K562 (cell line): ENCODE results near the gene SLC23A2. TPM values are rescaled to one million over a fixed set of nuclear protein-coding genes. Genes with fewer than 3 reads are reported as not detected.
"Not testable (repeated sequence)": the region's sequence is repeated elsewhere in the genome, so short reads cannot be mapped to it uniquely, and the experiment has no call there.

Experiments
- ATAC-seq: fragments of 200-7000 bp; cut with Tn5 transposase; 3 replicates; pipeline ENCODE4 v1.9.1; 2020; ENCODE audit warnings: moderate library complexity
- BruUV-seq: library from RNA; stranded (reverse); fragments of 400-500 nt; replicated peaks from 2 replicates; lab custom pipeline; 2021; lab: Mats Ljungman, UMichigan
- CTCF ChIA-PET: fragments of 300-600 bp; formaldehyde crosslinking; extraction: SDS; loops from one replicate; lab custom pipeline; 2021; ENCODE audit warnings: low intra/inter-chr PET ratio; lab: Yijun Ruan, JAX
- POLR2A ChIA-PET: fragments of 300-600, 350-650 bp; sonication (Branson Sonifier 250); formaldehyde crosslinking; extraction: SDS; loops from one replicate; lab custom pipeline; 2021; ENCODE audit warnings: antibody characterized with exemption, inconsistent platforms; lab: Yijun Ruan, JAX
- DNase-seq, 4 experiments: peaks; one replicate each; pipeline versions ENCODE4 v3.0.0 to v3.0.0-alpha.2; 2011 to 2018; ENCODE audit warnings: low spot score in 3 of 4, mixed read lengths in 3 of 4; ENCODE audit errors: extremely low read depth in 1 of 4
- FAIRE-seq: peaks from 2 replicates; lab custom pipeline; 2011; peaks lifted over from hg19 to GRCh38; lab: Jason Lieb, UNC
- H2AFZ ChIP-seq: 2 replicates; pipeline ENCODE4 v1.6.0; 2011; ENCODE audit warnings: low read depth, low read length, control low read depth, inconsistent platforms
- H3K27ac ChIP-seq: fragments of 200-600 bp; 3 replicates; pipeline ENCODE4 v1.8.0; 2011; ENCODE audit warnings: low read depth, mild to moderate bottlenecking, control low read depth, inconsistent platforms, low read length, moderate library complexity, mixed read lengths; ENCODE audit errors: extremely low read depth
- H3K27me3 ChIP-seq, 2 experiments: fragments of 300-600 bp in 1 of 2; 2 replicates in 1 of 2; 3 replicates in 1 of 2; pipeline versions ENCODE4 v1.6.0 to v1.8.0; 2011; ENCODE audit warnings: inconsistent platforms in 2 of 2, low read length in 2 of 2, mild to moderate bottlenecking in 1 of 2, mixed read lengths in 1 of 2, moderate library complexity in 1 of 2; ENCODE audit not compliant: control insufficient read depth in 2 of 2, insufficient read depth in 2 of 2
- H3K36me3 ChIP-seq: fragments of 300-600 bp; 3 replicates; pipeline ENCODE4 v1.8.0; 2011; ENCODE audit warnings: mild to moderate bottlenecking, low read length, inconsistent platforms; ENCODE audit not compliant: control insufficient read depth, insufficient read depth
- H3K4me1 ChIP-seq, 2 experiments: fragments of 200-600 bp in 1 of 2; replicated peaks in 1 of 2; 2 replicates in 1 of 2; 3 replicates in 1 of 2; pipeline versions ENCODE4 v1.5.1 to v1.8.0; 2011; ENCODE audit warnings: inconsistent platforms in 2 of 2, low read length in 2 of 2, mild to moderate bottlenecking in 1 of 2, mixed read lengths in 1 of 2, moderate library complexity in 1 of 2; ENCODE audit not compliant: control insufficient read depth in 2 of 2, insufficient read depth in 2 of 2
- H3K4me2 ChIP-seq: 2 replicates; pipeline ENCODE4 v1.6.1; 2011; ENCODE audit warnings: low read length, control low read depth, inconsistent platforms, mixed read lengths; ENCODE audit not compliant: insufficient read depth
- H3K4me3 ChIP-seq: fragments of 200-600 bp; sonication (generic), shearing (Covaris generic); 2 replicates; pipeline ENCODE4 v1.5.1; 2016; ENCODE audit warnings: control low read depth, inconsistent platforms
- H3K79me2 ChIP-seq: fragments of 200-600 bp; 3 replicates; pipeline ENCODE4 v1.8.0; 2011; ENCODE audit warnings: low read length, inconsistent platforms; ENCODE audit not compliant: control insufficient read depth, insufficient read depth
- H3K9ac ChIP-seq, 2 experiments: 2 replicates each; pipeline versions ENCODE4 v1.6.0 to v1.6.1; 2011; ENCODE audit warnings: low read depth in 2 of 2, low read length in 2 of 2, control low read depth in 1 of 2, inconsistent platforms in 1 of 2, mild to moderate bottlenecking in 1 of 2, mixed read lengths in 1 of 2; ENCODE audit not compliant: insufficient read depth in 1 of 2
- H3K9me1 ChIP-seq: one replicate; pipeline ENCODE4 v1.6.0; 2011; ENCODE audit warnings: inconsistent platforms, mild to moderate bottlenecking, low read length, moderate library complexity; ENCODE audit not compliant: control insufficient read depth, insufficient read depth
- H3K9me3 ChIP-seq: replicated peaks from 2 replicates; pipeline ENCODE4 v1.5.1; 2011; ENCODE audit warnings: low read depth, low read length, inconsistent platforms; ENCODE audit not compliant: control insufficient read depth, insufficient read depth
- H4K20me1 ChIP-seq: replicated peaks from 2 replicates; pipeline ENCODE4 v1.6.1; 2011; ENCODE audit warnings: low read length, inconsistent platforms, mixed read lengths; ENCODE audit not compliant: control insufficient read depth, insufficient read depth
- FOXJ2 ChIP-seq: fragments of 200-800 bp; sonication (Bioruptor generic); IDR thresholded peaks from 2 replicates; pipeline ENCODE4 v1.6.1; 2016; ENCODE audit warnings: missing genetic modification characterization, missing compliant biosample characterization
- HSF4 ChIP-seq: fragments of 250-450 bp; sonication (Bioruptor Pico); IDR thresholded peaks from 2 replicates; pipeline ENCODE4 v2.1.2; 2022; ENCODE audit warnings: mild to moderate bottlenecking, moderate library complexity, borderline replicate concordance
- RFX1 ChIP-seq: fragments of 450-650 bp; IDR thresholded peaks from 2 replicates; pipeline ENCODE4 v1.6.1; 2016; ENCODE audit warnings: mild to moderate bottlenecking, moderate library complexity
- RNF2 ChIP-seq: sonication (generic); IDR thresholded peaks from 2 replicates; pipeline ENCODE4 v1.6.1; 2016
- WGBS: fragments of 100-300 bp; shearing (Covaris generic); methylation state at CpG from one replicate; pipeline ENCODE4 v1.1.6; 2016; ENCODE audit warnings: low coverage, mixed read lengths; ENCODE audit not compliant: insufficient coverage; ENCODE audit errors: missing lambda C conversion rate; 5-methylcytosine and 5-hydroxymethylcytosine counted together
- in situ Hi-C: fragments of 300-500 bp; cut with MboI; formaldehyde crosslinking; loops from 4 replicates; pipeline ENCODE4 v1.15.0; 2018; ENCODE audit warnings: inconsistent platforms, mixed read lengths
- intact Hi-C: fragments of 100-400 bp; cut with micrococcal nuclease; formaldehyde crosslinking; loops from 2 replicates; pipeline ENCODE4 v1.14.2; 2022
- polyA plus RNA-seq, 8 experiments: library from polyadenylated mRNA; depleted of rRNA in 4 of 8; stranded (reverse) in 5 of 8; unstranded in 3 of 8; fragments of >200 nt; fragmentation: Nextera tagmentation in 2 of 8; fragmentation: Illumina TruSeq in 1 of 8; extraction: Ambion mirVana in 2 of 8; extraction: Trizol in 1 of 8; gene quantifications; 2 replicates each; pipeline versions ENCODE4 v1.2.1 to v1.2.3, GENCODE V29; 2011 to 2014; ENCODE audit warnings: inconsistent platforms in 1 of 8, missing spikeins in 1 of 8
- total RNA-seq, 7 experiments: library from RNA; depleted of rRNA in 6 of 7; stranded (reverse); fragments of >200 nt in 6 of 7; fragmentation: Illumina TruSeq in 2 of 7; extraction: Trizol in 2 of 7; gene quantifications; 2 replicates each; pipeline versions ENCODE4 v1.2.1 to v1.2.3, GENCODE V29; 2011 to 2021; ENCODE audit warnings: low replicate concordance in 1 of 7

Gene SLC23A2
- total and polyA plus RNA-seq, 9 of the 15 experiments (the other 6 are each of a cell fraction or from before 2014, with no cell fraction given) = 0.39 to 6.7 (median 3.2) TPM

DNA sequence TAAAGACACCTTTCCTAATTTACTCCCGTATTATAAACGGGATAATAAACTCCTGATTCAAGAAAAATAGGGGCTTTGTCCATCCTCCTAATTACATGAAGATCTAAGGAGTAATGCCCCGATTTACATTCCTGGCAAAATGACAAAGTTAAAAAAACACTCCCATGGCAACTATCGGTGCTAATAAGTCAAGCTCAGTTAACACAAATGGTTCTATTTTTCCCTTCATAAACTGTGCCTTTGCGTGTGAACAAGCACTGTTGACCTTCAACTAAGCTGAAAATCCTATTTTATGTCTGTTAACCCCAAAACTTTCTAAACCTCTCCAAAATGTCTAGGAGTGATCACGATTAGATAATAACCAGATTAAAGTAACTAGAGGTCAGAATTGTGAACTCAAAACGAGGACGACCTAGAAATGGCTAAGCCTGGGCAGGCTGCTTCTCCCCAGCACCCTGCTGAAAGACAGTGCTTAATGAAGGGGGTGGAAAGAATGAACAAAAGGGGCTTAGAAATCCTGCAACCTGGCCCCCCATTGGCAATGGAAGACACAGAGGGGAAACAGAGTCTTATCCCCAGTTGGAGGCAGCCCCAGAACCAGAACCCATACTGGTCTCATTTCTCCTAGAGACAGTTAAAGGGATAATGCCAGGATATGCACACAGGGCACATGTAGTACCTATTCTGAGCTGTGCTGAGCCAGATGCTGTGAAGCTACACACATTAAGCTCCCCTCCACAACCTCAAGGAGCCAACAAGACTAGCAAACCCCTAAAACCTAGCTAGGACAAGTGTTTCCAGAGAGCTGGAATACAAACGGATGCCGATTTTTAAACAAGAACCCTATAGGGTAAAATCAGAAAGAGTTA lies 23.0 kb downstream of the SLC23A2 start:
- no peak for DNase-seq
- Histone ChIP-seq H3K9ac (no peak overlapping the region), H3K4me3 (no peak overlapping the region), H3K4me1 (no peaks in the 10 kb centered on the region; a peak in 1 of 5 replicates), H3K27ac (no peak overlapping the region), H3K36me3 (no peaks in the 10 kb centered on the region), H3K4me2 (no peak overlapping the region), H3K9me3 (no peaks in the 10 kb centered on the region), H3K27me3 (no peaks in the 10 kb centered on the region; a peak in 1 of 5 replicates), H4K20me1 (0 out of 2 replicates have a peak, but pooled peaks cover 8% of the 10 kb centered on the region), H3K9me1 (no peaks in the 10 kb centered on the region), H2AFZ (no peak overlapping the region), H3K79me2 (no peaks in the 10 kb centered on the region)
- no peak for FAIRE-seq
- intact Hi-C loops (no loop called here), in situ Hi-C loops (no loop called here)
- ATAC-seq = no peak
- peak; percentile 43 for TF ChIP-seq RFX1
- TF ChIP-seq HSF4 (CRISPR knock-in tag) = no peak
- no peak for TF ChIP-seq RNF2
- peak; percentile 69; the same call in 1 of the 2 replicates for TF ChIP-seq FOXJ2 (tag)
- ChIA-PET POLR2A (interaction anchor here (1.5 kb wide), 1 partner anchor 8 kb away, joined by 5 read pairs; no protein-coding TSS in a partner anchor), CTCF (no interaction called here)
- 20% methylated on average over 10 of the region's 10 CpGs for WGBS
- no TSS peak for BruUV-seq

DNA sequence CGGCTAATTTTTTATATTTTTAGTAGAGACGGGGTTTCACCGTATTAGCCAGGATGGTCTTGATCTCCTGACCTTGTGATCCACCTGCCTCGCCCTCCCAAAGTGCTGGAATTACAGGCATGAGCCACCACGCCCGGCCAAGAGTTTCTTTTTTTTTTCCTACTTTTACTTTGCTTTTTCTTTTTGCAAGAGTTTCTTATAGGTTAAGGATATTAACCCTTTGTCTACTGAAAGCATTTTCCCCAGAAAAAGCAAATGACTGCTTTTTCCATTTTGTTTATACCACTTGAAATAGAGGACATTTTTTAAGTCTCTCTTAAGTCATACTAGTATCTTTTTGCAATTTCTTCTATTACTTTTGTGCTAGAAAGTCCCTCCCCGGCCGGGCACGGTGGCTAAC lies 25.3 kb downstream of the SLC23A2 start:
- H3K4me1 ChIP-seq = not testable (repeated sequence)

More for the DNA sequence above, 25.3 kb downstream of the SLC23A2 start:
- H3K27ac ChIP-seq, H3K27me3 ChIP-seq, DNase-seq, H3K9me1 ChIP-seq, in situ Hi-C loops, H3K9me3 ChIP-seq, POLR2A ChIA-PET, H3K4me2 ChIP-seq, H3K9ac ChIP-seq, CTCF ChIA-PET, FAIRE-seq, H3K79me2 ChIP-seq, BruUV-seq, H4K20me1 ChIP-seq, H2AFZ ChIP-seq, H3K4me3 ChIP-seq, intact Hi-C loops, H3K36me3 ChIP-seq, ATAC-seq: not testable (repeated sequence)
- 80% methylated on average over 8 of the region's 9 CpGs for WGBS
